Thoracic aorta (tissue), 2 donors: Measurements from ENCODE around the gene GLUD1. TPM values are rescaled to one million over a fixed set of nuclear protein-coding genes. Genes with fewer than 3 reads are reported as not detected.

Experiments used
- ATAC-seq: fragments of 150-250 bp; one replicate; pipeline ENCODE4 v1.8.0; 2017; ENCODE audit warnings: low read depth; ENCODE audit not compliant: insufficient number of reproducible peaks, low FRiP score
- DNase-seq: peaks from one replicate; pipeline ENCODE4 v3.0.0-alpha.2; 2020; ENCODE audit warnings: low spot score
- H3K27ac ChIP-seq, 2 donors: fragments of 200-600 bp; sonication (generic); 1 replicate in 1 of 2; 2 replicates in 1 of 2; pipeline ENCODE4 v1.5.1; 2016; ENCODE audit warnings: mild to moderate bottlenecking in 2 of 2, moderate library complexity in 2 of 2
- H3K27me3 ChIP-seq: fragments of 200-600 bp; sonication (generic); replicated peaks from 2 replicates; pipeline ENCODE4 v1.6.0; 2016; ENCODE audit warnings: mild to moderate bottlenecking; ENCODE audit not compliant: insufficient read depth
- H3K36me3 ChIP-seq: fragments of 200-600 bp; sonication (generic); one replicate; pipeline ENCODE4 v1.5.1; 2016
- H3K4me1 ChIP-seq, 2 donors: fragments of 200-600 bp; sonication (generic); 1 replicate in 1 of 2; 2 replicates in 1 of 2; pipeline versions ENCODE4 v1.5.1 to v1.6.0; 2016; ENCODE audit warnings: low read depth in 2 of 2, mild to moderate bottlenecking in 1 of 2; ENCODE audit not compliant: control insufficient read depth in 1 of 2
- H3K4me3 ChIP-seq: fragments of 200-600 bp; sonication (generic); 2 replicates; pipeline ENCODE4 v1.5.1; 2016; ENCODE audit warnings: mild to moderate bottlenecking
- H3K9me3 ChIP-seq: fragments of 200-600 bp; sonication (generic); 2 replicates; pipeline ENCODE4 v1.5.1; 2016
- CTCF ChIP-seq: fragments of 200-600 bp; sonication (generic); IDR thresholded peaks from one replicate; pipeline ENCODE4 v1.5.1; 2019; ENCODE audit warnings: antibody characterized with exemption
- total RNA-seq, 2 donors: library from RNA; depleted of rRNA; stranded (reverse); fragments of >200 nt; gene quantifications; one replicate each; pipeline versions ENCODE4 v1.1.0 to v1.2.3, GENCODE V29; 2016

GLUD1 gene
- total RNA-seq, 2 donors from 2014 or later: 141 to 189 TPM

- ATAC-seq (no peak), DNase-seq (no peak)
- Histone ChIP-seq H3K4me3 (no peak overlapping the region), H3K4me1 (no peaks in the 10 kb centered on the region), H3K9me3 (no peaks in the 10 kb centered on the region), H3K27ac (no peak overlapping the region), H3K36me3 (peaks cover 43% of the 10 kb centered on the region), H3K27me3 (no peaks in the 10 kb centered on the region)
- TF ChIP-seq CTCF: no peak
Measured at GRCh38 chr10:87066865-87067264, 27.8 kb downstream of the GLUD1 start.

- H3K36me3 ChIP-seq: peaks cover 48% of the 10 kb centered on the region
- no peaks in the 10 kb centered on the region for H3K27me3 ChIP-seq
Measured at GRCh38 chr10:87066178-87066577, 28.5 kb downstream of the GLUD1 start.

GRCh38 chr10:87064651-87065050 is 30.0 kb downstream of the GLUD1 start:
- H3K36me3 ChIP-seq: peaks cover 54% of the 10 kb centered on the region

More at GRCh38 chr10:87066178-87066577, 28.5 kb downstream of the GLUD1 start:
- H3K4me3 ChIP-seq: no peak overlapping the region
- H3K27ac ChIP-seq: no peak overlapping the region
- H3K4me1 ChIP-seq: no peaks in the 10 kb centered on the region
- no peak for ATAC-seq
- TF ChIP-seq CTCF: no peak
- no peak for DNase-seq
- H3K9me3 ChIP-seq: no peaks in the 10 kb centered on the region

GRCh38 chr10:87060280-87060928 is 34.2 kb downstream of the GLUD1 start:
- no peak for TF ChIP-seq CTCF
- DNase-seq: no peak
- H3K36me3 ChIP-seq: peaks cover 61% of the 10 kb centered on the region
- no peaks in the 10 kb centered on the region for H3K27me3 ChIP-seq
- no peak overlapping the region for H3K27ac ChIP-seq
- no peaks in the 10 kb centered on the region for H3K4me1 ChIP-seq
- ATAC-seq: no peak
- H3K9me3 ChIP-seq: no peaks in the 10 kb centered on the region
- no peak overlapping the region for H3K4me3 ChIP-seq

More at GRCh38 chr10:87064651-87065050, 30.0 kb downstream of the GLUD1 start:
- Histone ChIP-seq H3K4me1 (no peaks in the 10 kb centered on the region), H3K4me3 (no peak overlapping the region), H3K27ac (no peak overlapping the region), H3K27me3 (no peaks in the 10 kb centered on the region), H3K9me3 (no peaks in the 10 kb centered on the region)
- TF ChIP-seq CTCF: no peak
- DNase-seq: no peak
- ATAC-seq: no peak

GRCh38 chr10:87059401-87059800 is 35.2 kb downstream of the GLUD1 start:
- Histone ChIP-seq H3K4me3 (no peak overlapping the region), H3K36me3 (peaks cover 60% of the 10 kb centered on the region), H3K27ac (no peak overlapping the region), H3K4me1 (no peaks in the 10 kb centered on the region), H3K9me3 (no peaks in the 10 kb centered on the region), H3K27me3 (no peaks in the 10 kb centered on the region)
- DNase-seq (no peak), ATAC-seq (no peak)
- no peak for TF ChIP-seq CTCF
